Measurements from ENCODE around the gene P2RY13.

The P2RY13 gene

GRCh38 chr3:151329363-151329762 is at the start of gene P2RY13:
Gene P2RY13 (minus strand): TSS chr3:151329549. CDS start chr3:151329528, 21 bp downstream.
- DNase-seq (ENCODE audit: low read depth): no peak

- DNase-seq (ENCODE audit: low read depth): no peak
Measured at GRCh38 chr3:151377768-151378385, 48.5 kb upstream of the P2RY13 start.

GRCh38 chr3:151372063-151372820 is 42.9 kb upstream of the P2RY13 start:
- DNase-seq (ENCODE audit: low read depth): no peak

GRCh38 chr3:151371526-151371925 is 42.2 kb upstream of the P2RY13 start:
- no peak for DNase-seq (ENCODE audit: low read depth)

GRCh38 chr3:151367448-151367847 is 38.1 kb upstream of the P2RY13 start:
- DNase-seq (ENCODE audit: low read depth): no peak

GRCh38 chr3:151366993-151367392 is 37.6 kb upstream of the P2RY13 start:
- DNase-seq (ENCODE audit: low read depth): no peak

- no peak for DNase-seq (ENCODE audit: low read depth)
Measured at GRCh38 chr3:151362751-151363174, 33.4 kb upstream of the P2RY13 start.

GRCh38 chr3:151357463-151357850 is 28.1 kb upstream of the P2RY13 start:
- no peak for DNase-seq (ENCODE audit: low read depth)

- DNase-seq (ENCODE audit: low read depth): no peak
Measured at GRCh38 chr3:151356794-151357462, 27.6 kb upstream of the P2RY13 start.

- no peak for DNase-seq (ENCODE audit: low read depth)
Measured at GRCh38 chr3:151351648-151352047, 22.3 kb upstream of the P2RY13 start.

GRCh38 chr3:151351219-151351618 is 21.9 kb upstream of the P2RY13 start:
- no peak for DNase-seq (ENCODE audit: low read depth)

GRCh38 chr3:151350656-151351055 is 21.3 kb upstream of the P2RY13 start:
- no peak for DNase-seq (ENCODE audit: low read depth)

- no peak for DNase-seq (ENCODE audit: low read depth)
Measured at GRCh38 chr3:151347432-151347831, 18.1 kb upstream of the P2RY13 start.

- no peak for DNase-seq (ENCODE audit: low read depth)
Measured at GRCh38 chr3:151346292-151346691, 16.9 kb upstream of the P2RY13 start.

GRCh38 chr3:151345859-151346258 is 16.5 kb upstream of the P2RY13 start:
- DNase-seq (ENCODE audit: low read depth): no peak

- no peak for DNase-seq (ENCODE audit: low read depth)
Measured at GRCh38 chr3:151331696-151332095, 2.3 kb upstream of the P2RY13 start.

- no peak for DNase-seq (ENCODE audit: low read depth)
Measured at GRCh38 chr3:151330899-151331298, 1.6 kb upstream of the P2RY13 start.

- DNase-seq (ENCODE audit: low read depth): no peak
Measured at GRCh38 chr3:151330379-151330778, 1.0 kb upstream of the P2RY13 start.

- DNase-seq (ENCODE audit: low read depth): no peak
Measured at GRCh38 chr3:151328298-151328995, 902 bp downstream of the P2RY13 start.

GRCh38 chr3:151327571-151328198 is 1.7 kb downstream of the P2RY13 start:
- no peak for DNase-seq (ENCODE audit: low read depth)

GRCh38 chr3:151322511-151322910 is 6.8 kb downstream of the P2RY13 start:
- DNase-seq (ENCODE audit: low read depth): no peak

- no peak for DNase-seq (ENCODE audit: low read depth)
Measured at GRCh38 chr3:151321526-151321925, 7.8 kb downstream of the P2RY13 start.

All from activated T-cell treated with anti-CD3 and anti-CD28 coated beads for 24 hours (primary cell).